IMR-90 (cell line): ENCODE data around the gene RBM10. TPM values are rescaled to one million over a fixed set of nuclear protein-coding genes. Genes with fewer than 3 reads are reported as not detected.

Experiments
- ATAC-seq: fragments of 200-7000 bp; cut with Tn5 transposase; 2 replicates; pipeline ENCODE4 v1.9.1; 2020; ENCODE audit warnings: low read depth, mild to moderate bottlenecking, moderate library complexity
- BruUV-seq: library from RNA; stranded (reverse); fragments of 400-500 nt; replicated peaks from 2 replicates; lab custom pipeline; 2021; lab: Mats Ljungman, UMichigan
- CTCF ChIA-PET: fragments of 300-600 bp; formaldehyde crosslinking; extraction: SDS; loops from one replicate; lab custom pipeline; 2021; ENCODE audit warnings: antibody characterized with exemption; lab: Yijun Ruan, JAX
- POLR2A ChIA-PET: fragments of 300-600 bp; sonication (Branson Sonifier 250); formaldehyde crosslinking; loops from one replicate; lab custom pipeline; 2022; ENCODE audit warnings: antibody characterized with exemption; ENCODE audit not compliant: unreplicated experiment; lab: Charles Lee
- DNase-seq: peaks from one replicate; pipeline ENCODE4 v3.0.0; 2013
- H2AFZ ChIP-seq: replicated peaks from 2 replicates; pipeline ENCODE3; 2013; ENCODE audit warnings: low read length, mild to moderate bottlenecking; ENCODE audit not compliant: poor library complexity
- H2AK5ac ChIP-seq: 2 replicates; pipeline ENCODE4 v1.6.1; 2013; ENCODE audit warnings: low read depth, low read length, inconsistent platforms
- H2AK9ac ChIP-seq: replicated peaks from 2 replicates; pipeline ENCODE3; 2013; ENCODE audit warnings: mild to moderate bottlenecking, low read depth, low read length, moderate library complexity; ENCODE audit not compliant: poor library complexity
- H2BK120ac ChIP-seq: 2 replicates; pipeline ENCODE4 v1.6.1; 2013; ENCODE audit warnings: low read depth, low read length, inconsistent platforms
- H2BK15ac ChIP-seq: 3 replicates; pipeline ENCODE4 v1.6.1; 2013; ENCODE audit warnings: low read depth, low read length, inconsistent platforms
- H2BK20ac ChIP-seq: 2 replicates; pipeline ENCODE4 v1.6.1; 2013; ENCODE audit warnings: low read depth, mild to moderate bottlenecking, inconsistent platforms, low read length, moderate library complexity
- H2BK5ac ChIP-seq: 2 replicates; pipeline ENCODE4 v1.6.1; 2013; ENCODE audit warnings: mild to moderate bottlenecking, low read depth, low read length, inconsistent platforms; ENCODE audit not compliant: poor library complexity, severe bottlenecking
- H3K14ac ChIP-seq: replicated peaks from 2 replicates; pipeline ENCODE4 v1.6.1; 2013; ENCODE audit warnings: low read depth, low read length, inconsistent platforms
- H3K18ac ChIP-seq: 2 replicates; pipeline ENCODE4 v1.6.1; 2013; ENCODE audit warnings: low read depth, low read length, control low read depth
- H3K23ac ChIP-seq: 2 replicates; pipeline ENCODE4 v1.6.1; 2013; ENCODE audit warnings: low read depth, low read length, inconsistent platforms
- H3K27ac ChIP-seq: 2 replicates; pipeline ENCODE4 v1.5.1; 2013; ENCODE audit warnings: mild to moderate bottlenecking, control low read depth, low read length; ENCODE audit not compliant: insufficient read depth
- H3K27me3 ChIP-seq: 2 replicates; pipeline ENCODE4 v1.6.1; 2013; ENCODE audit warnings: low read length; ENCODE audit not compliant: control insufficient read depth, insufficient read depth
- H3K36me3 ChIP-seq: 2 replicates; pipeline ENCODE4 v1.6.1; 2013; ENCODE audit warnings: low read length, mixed read lengths; ENCODE audit not compliant: control insufficient read depth, insufficient read depth
- H3K4ac ChIP-seq: 2 replicates; pipeline ENCODE4 v1.6.1; 2013; ENCODE audit warnings: low read depth, low read length, inconsistent platforms
- H3K4me1 ChIP-seq: 2 replicates; pipeline ENCODE4 v1.6.1; 2013; ENCODE audit warnings: low read length, mixed read lengths; ENCODE audit not compliant: control insufficient read depth, insufficient read depth
- H3K4me2 ChIP-seq: 2 replicates; pipeline ENCODE4 v1.6.1; 2013; ENCODE audit warnings: low read depth, mild to moderate bottlenecking, control low read depth, low read length, moderate library complexity
- H3K4me3 ChIP-seq: 2 replicates; pipeline ENCODE4 v1.5.1; 2013; ENCODE audit warnings: low read depth, mild to moderate bottlenecking, control low read depth, low read length, moderate library complexity; ENCODE audit not compliant: insufficient read depth
- H3K56ac ChIP-seq: 2 replicates; pipeline ENCODE4 v1.6.1; 2013; ENCODE audit warnings: low read length, inconsistent platforms; ENCODE audit not compliant: insufficient read depth; ENCODE audit errors: extremely low read depth
- H3K79me1 ChIP-seq, 2 experiments: 2 replicates each; pipeline ENCODE4 v1.6.1; 2013; ENCODE audit warnings: low read length in 2 of 2, inconsistent platforms in 1 of 2, low read depth in 1 of 2
- H3K9ac ChIP-seq: 2 replicates; pipeline ENCODE4 v1.6.1; 2013; ENCODE audit warnings: low read depth, low read length, control low read depth
- H3K9me1 ChIP-seq: 2 replicates; pipeline ENCODE4 v1.6.1; 2013; ENCODE audit warnings: low read length, inconsistent platforms; ENCODE audit not compliant: insufficient read depth
- H3K9me3 ChIP-seq: 2 replicates; pipeline ENCODE4 v1.6.1; 2013; ENCODE audit warnings: low read length; ENCODE audit not compliant: control insufficient read depth, insufficient read depth
- H4K20me1 ChIP-seq: 2 replicates; pipeline ENCODE4 v1.6.1; 2013; ENCODE audit warnings: low read length, inconsistent platforms; ENCODE audit not compliant: insufficient read depth
- H4K5ac ChIP-seq: 2 replicates; pipeline ENCODE4 v1.6.1; 2013; ENCODE audit warnings: mild to moderate bottlenecking, low read depth, low read length, control low read depth
- H4K8ac ChIP-seq, 2 experiments: 2 replicates each; pipeline ENCODE4 v1.6.1; 2013; ENCODE audit warnings: low read depth in 2 of 2, low read length in 2 of 2, control low read depth in 1 of 2, inconsistent platforms in 1 of 2
- H4K91ac ChIP-seq: 2 replicates; pipeline ENCODE4 v1.6.1; 2013; ENCODE audit warnings: low read depth, low read length, inconsistent platforms; ENCODE audit not compliant: insufficient read depth
- CHD1 ChIP-seq: IDR thresholded peaks from 2 replicates; pipeline ENCODE4 v1.6.1; 2012; ENCODE audit warnings: low read depth, low read length, improper control_type of control experiment
- WGBS, 2 experiments: methylation state at CpG; one replicate each; pipeline versions ENCODE4 v1.1.5 to v1.1.7; 2013; ENCODE audit warnings: missing lambda C conversion rate in 2 of 2; ENCODE audit not compliant: insufficient read length in 1 of 2; ENCODE audit errors: extremely low coverage in 2 of 2; 5-methylcytosine and 5-hydroxymethylcytosine counted together
- dilution Hi-C: fragments of 300-500 bp; cut with HindIII; formaldehyde crosslinking; loops from one replicate; pipeline ENCODE4 v1.14.3; 2018; ENCODE audit warnings: low sequenced_read_pairs; ENCODE audit not compliant: unreplicated experiment
- in situ Hi-C: fragments of 300-500 bp; cut with MboI; formaldehyde crosslinking; loops from 3 replicates; pipeline ENCODE4 v1.14.3; 2019; ENCODE audit warnings: low sequenced_read_pairs, inconsistent platforms, mixed read lengths
- intact Hi-C: fragments of 100-400 bp; cut with micrococcal nuclease; formaldehyde crosslinking; loops from 2 replicates; pipeline ENCODE4 v1.10.0; 2022
- polyA plus RNA-seq, 3 experiments: library from polyadenylated mRNA; depleted of rRNA; stranded (reverse); fragments of >200 nt; gene quantifications; 2 replicates each; pipeline ENCODE4 v1.2.3, GENCODE V29; 2012; ENCODE audit warnings: low replicate concordance in 1 of 3
- total RNA-seq: library from RNA; depleted of rRNA; stranded (reverse); fragments of >200 nt; gene quantifications from 2 replicates; pipeline ENCODE4 v1.2.3, GENCODE V29; 2012

Gene RBM10
- total and polyA plus RNA-seq, 2 of the 4 experiments (the other 2 are of a cell fraction): 33.4 to 36.0 TPM

DNA sequence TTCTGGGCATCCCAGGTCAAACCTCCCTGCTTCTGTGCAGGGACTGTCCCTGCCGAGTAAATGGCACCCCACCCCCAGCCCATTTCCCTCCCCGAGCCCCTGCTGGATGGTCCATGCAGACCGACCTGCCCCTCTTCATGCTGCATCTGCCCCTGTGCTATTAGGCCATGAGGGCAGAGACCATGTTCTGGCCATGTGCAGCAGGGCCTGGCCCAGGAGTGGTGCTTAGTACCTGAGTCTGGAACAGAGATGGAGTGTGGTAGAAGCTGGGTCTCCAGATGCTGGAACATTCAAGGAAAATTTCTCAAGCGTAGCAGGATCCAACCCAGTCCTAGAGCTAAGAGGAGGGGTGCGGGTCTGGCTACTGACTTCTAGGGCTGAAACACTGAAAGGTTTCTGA, 33.3 kb downstream of the RBM10 start:
- CTCF ChIA-PET: no interaction called here
- POLR2A ChIA-PET: no interaction called here
- in situ Hi-C loops: no loop called here

More for the DNA sequence above, 33.3 kb downstream of the RBM10 start:
- no peak overlapping the region for H3K18ac ChIP-seq
- no peaks in the 10 kb centered on the region for H3K4me1 ChIP-seq
- H3K4me3 ChIP-seq: no peak overlapping the region
- no peak overlapping the region for H3K56ac ChIP-seq
- H3K36me3 ChIP-seq: peaks cover 46% of the 10 kb centered on the region
- peaks cover 3% of the 10 kb centered on the region in 2 experiments; a peak in 1 of 4 replicates for H3K79me1 ChIP-seq
- dilution Hi-C loops (no loop called here), intact Hi-C loops (no loop called here)
- H3K9me3 ChIP-seq: no peaks in the 10 kb centered on the region
- H2BK15ac ChIP-seq: no peak overlapping the region
- H2AFZ ChIP-seq: no peak overlapping the region
- no peak overlapping the region for H2BK20ac ChIP-seq
- WGBS, 2 experiments: 67% methylated on average over 1 of the region's 5 CpGs; no CpG with 5 or more reads in 1 of the 2 experiments
- no peak for TF ChIP-seq CHD1
- no peak overlapping the region for H3K14ac ChIP-seq
- H3K27ac ChIP-seq: no peak overlapping the region
- peaks cover 21% of the 10 kb centered on the region; the same call in 1 of the 2 replicates for H3K27me3 ChIP-seq
- H3K9ac ChIP-seq: no peak overlapping the region
- H3K4me2 ChIP-seq: no peak overlapping the region
- H3K9me1 ChIP-seq: no peaks in the 10 kb centered on the region
- H3K4ac ChIP-seq: no peak overlapping the region
- H4K5ac ChIP-seq: no peak overlapping the region
- no peak overlapping the region for H3K23ac ChIP-seq
- ATAC-seq (no peak), DNase-seq (no peak)
- no peaks in the 10 kb centered on the region for H4K20me1 ChIP-seq
- no TSS peak for BruUV-seq
- no peak overlapping the region for H4K91ac ChIP-seq
- no peak overlapping the region for H2AK9ac ChIP-seq
- no peak overlapping the region for H2BK120ac ChIP-seq
- no peak overlapping the region for H2AK5ac ChIP-seq
- no peak overlapping the region for H4K8ac ChIP-seq
- no peak overlapping the region for H2BK5ac ChIP-seq
